ENCODE measurements around the gene EXD3.
A peak's percentile ranks its signal among the peaks of the same experiment; 100 is the strongest.

The EXD3 gene

DNA sequence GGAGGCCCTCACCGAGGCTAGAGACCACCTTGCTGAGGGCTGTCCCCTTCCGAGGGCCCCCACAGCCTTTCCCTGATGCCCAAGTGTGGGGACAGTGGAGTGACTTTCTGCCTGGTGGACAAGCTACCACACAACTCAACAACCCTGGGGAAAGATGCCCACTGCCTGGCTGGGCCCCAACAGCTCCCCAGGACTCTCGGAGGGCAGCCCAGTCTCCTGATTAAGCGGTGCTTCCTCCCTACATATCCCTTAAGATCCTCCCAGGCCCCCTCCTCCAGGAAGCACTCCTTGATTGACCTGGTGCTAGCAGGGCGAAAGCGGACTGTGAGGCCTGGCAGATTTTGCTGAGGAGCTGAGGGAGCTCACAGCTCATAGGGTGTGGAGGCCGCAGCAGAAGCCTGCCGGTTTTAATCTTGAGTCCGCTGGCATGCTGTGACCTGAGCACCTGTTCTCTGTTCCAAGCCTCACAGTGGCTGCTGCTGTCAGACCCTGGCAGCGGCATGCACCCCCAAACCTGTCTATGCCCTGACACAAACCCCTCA, 34.0 kb upstream of the EXD3 start:
- H3K27ac ChIP-seq, result peak overlapping the region; percentile 88; the same call in 1 of the 2 replicates
- TF ChIP-seq, protein P1, sequence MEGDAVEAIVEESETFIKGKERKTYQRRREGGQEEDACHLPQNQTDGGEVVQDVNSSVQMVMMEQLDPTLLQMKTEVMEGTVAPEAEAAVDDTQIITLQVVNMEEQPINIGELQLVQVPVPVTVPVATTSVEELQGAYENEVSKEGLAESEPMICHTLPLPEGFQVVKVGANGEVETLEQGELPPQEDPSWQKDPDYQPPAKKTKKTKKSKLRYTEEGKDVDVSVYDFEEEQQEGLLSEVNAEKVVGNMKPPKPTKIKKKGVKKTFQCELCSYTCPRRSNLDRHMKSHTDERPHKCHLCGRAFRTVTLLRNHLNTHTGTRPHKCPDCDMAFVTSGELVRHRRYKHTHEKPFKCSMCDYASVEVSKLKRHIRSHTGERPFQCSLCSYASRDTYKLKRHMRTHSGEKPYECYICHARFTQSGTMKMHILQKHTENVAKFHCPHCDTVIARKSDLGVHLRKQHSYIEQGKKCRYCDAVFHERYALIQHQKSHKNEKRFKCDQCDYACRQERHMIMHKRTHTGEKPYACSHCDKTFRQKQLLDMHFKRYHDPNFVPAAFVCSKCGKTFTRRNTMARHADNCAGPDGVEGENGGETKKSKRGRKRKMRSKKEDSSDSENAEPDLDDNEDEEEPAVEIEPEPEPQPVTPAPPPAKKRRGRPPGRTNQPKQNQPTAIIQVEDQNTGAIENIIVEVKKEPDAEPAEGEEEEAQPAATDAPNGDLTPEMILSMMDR (conservative IDR thresholded peaks at IDR 0.05), result no peak

DNA sequence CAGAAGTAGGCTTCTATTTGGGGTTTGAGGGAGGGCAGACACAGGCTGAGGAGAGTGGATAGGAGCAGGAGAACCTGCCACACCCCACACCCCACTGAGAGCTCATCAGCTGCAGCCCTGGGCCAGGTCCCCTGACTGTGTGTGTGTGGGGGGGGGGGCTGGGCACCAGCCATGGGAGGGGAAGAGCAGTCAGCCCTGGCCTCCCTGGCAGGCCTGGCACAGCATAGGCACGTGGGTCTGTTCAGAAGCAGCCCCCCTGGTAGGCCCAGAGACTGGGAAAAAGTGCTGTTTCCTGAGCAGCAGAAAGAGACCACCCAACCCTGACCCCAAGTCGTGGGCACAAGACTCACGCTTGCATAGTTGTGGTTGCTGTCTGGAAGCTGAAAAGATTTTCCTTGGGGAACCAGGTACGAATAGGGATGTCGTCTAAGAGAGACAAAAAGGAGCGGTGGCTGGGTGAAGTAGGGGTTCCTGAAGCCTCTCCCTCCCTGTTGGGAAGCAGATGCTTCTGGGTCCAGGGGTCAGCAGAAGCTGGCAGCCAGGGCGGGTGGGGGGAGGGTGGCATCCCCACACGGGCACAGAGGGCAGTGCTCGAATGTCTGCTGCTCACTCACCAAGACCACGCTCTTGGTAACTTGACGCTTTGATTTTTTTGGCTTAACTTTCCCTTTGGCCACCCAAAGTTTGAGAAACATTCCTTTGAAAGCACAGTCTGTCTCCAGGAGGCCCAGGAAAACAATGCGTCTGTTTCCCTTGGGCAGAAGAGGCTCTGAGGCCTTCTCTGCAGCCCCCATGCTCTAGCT, 33.3 kb upstream of the EXD3 start:
- TF ChIP-seq, protein P1 (conservative IDR thresholded peaks at IDR 0.05), result no peak
- no peak overlapping the region for H3K27ac ChIP-seq

DNA sequence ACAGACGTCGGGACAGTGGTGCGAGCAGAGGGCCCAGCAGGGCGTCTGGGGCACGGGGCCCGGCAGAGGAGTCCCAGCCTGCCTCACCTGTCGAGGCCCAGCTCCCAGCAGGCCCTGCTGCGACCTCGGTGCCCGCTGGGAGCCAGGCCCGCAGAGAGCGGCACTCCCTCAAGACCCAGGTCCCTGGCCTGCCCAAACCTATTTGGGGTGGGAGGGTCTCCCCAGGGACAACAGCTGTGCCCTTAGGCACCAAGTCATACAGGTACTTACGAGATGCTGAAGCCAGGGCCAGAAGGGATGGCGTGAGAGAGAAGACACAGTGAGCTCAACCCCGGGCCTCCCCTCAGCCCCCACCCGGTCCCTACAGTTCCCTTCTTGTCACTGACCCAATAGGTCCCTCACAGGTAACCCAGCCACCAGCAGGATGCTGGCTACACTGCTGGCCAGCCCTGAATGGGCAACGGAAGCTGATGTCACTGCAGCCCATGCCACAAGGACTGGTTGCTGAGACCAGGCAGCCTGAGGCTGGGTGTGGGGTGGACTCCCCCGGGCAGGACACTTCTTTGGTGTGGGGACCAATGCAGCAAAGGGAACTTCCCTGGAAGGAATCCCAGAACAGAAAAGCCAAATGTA, 32.5 kb upstream of the EXD3 start:
- 0 out of 2 replicates have a peak overlapping the region, but pooled peaks have one; percentile 11 for H3K27ac ChIP-seq

DNA sequence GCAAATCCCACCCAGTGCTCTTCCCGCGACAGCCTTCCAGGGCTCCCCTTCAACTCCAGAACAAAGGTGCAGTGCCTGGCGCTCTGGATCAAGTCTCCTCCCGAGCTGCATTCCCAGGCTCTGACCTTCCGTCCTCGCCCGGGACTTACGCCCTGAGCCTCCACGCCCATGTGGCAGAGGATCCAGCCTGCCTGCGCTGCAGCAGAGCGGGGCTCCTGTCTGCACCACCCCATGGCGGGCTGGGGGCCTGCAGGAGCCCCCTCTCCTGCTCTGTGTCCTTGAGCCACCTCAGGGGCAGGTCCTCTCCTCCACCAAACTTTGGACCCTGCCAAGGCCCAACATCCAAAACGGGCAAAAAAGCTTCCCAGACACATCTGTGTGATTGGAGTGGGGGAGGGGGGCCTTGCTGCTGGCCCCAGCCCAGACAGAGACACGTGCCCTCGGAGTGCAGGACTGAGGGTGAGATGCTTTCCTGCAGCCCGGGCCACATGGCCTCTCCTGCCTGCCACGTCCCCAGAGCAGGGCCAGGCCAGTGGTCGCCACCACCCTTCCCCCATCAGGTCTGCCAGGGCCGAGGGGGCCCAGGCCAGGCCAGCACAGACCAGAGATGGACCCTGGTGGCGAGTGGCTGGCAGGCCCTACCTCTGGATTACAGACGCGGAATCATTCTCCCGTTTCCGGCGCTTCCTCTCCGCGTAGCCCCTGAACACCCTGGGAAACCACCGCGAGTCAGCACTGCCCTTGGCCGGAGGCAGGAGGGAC, 31.8 kb upstream of the EXD3 start:
- H3K27ac ChIP-seq, result 0 out of 2 replicates have a peak overlapping the region, but pooled peaks have one; percentile 11
- TF ChIP-seq, protein P1 (conservative IDR thresholded peaks at IDR 0.05), result no peak

More for the DNA sequence above, 32.5 kb upstream of the EXD3 start:
- TF ChIP-seq, protein P1 (conservative IDR thresholded peaks at IDR 0.05), result no peak

DNA sequence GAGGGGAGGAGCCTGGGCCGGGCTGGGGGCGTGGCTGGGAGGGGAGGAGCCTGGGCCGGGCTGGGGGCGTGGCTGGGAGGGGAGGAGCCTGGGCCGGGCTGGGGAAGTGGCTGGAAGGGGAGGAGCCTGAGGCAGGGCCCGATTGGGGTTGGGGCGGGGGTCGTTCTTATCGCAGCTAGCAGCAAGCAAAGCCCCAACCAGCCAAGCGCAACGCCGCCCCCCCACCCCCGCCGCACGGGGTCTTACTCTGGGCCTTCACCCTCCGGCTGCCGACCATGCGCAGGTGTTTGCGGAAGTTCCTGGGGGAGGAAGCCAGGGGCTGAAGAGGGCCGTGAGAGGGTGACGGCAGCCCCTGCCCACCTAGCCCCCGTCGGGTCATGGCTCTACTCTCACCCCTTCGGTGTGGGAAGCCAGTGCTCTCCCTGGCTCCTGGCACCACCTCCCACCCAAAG, 31.2 kb upstream of the EXD3 start:
- TF ChIP-seq, protein P1 (conservative IDR thresholded peaks at IDR 0.05), result no peak
- no peak overlapping the region for H3K27ac ChIP-seq

DNA sequence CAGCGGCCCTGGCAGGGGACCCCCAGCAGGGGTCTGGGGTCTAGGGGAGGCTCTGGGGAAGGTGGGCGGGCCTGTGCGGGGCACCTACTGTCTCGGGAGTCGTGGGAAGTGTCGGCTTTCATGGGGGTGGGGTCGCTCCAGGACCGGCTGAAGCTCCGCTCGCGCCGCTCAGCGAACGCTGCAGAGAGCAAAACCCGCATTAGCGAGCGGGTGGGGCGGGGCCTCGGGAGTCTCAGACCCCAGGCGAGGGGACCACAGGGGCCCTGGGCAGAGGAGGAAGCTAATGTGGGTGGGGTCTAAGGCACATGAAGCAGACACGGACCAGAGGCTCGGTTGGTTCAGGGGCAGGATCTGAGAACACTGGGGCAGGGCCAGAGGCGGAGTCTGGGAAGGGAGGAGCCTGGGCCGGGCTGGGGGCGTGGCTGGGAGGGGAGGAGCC, 30.7 kb upstream of the EXD3 start:
- TF ChIP-seq, protein P1 (conservative IDR thresholded peaks at IDR 0.05), result no peak
- H3K27ac ChIP-seq, result no peak overlapping the region

Data from VCaP (cell line).